Measurements from ENCODE around the gene CD96. TPM values are rescaled to one million over a fixed set of nuclear protein-coding genes. Genes with fewer than 3 reads are reported as not detected.
"Not testable (repeated sequence)": the region's sequence is repeated elsewhere in the genome, so short reads cannot be mapped to it uniquely, and the experiment has no call there.

The CD96 gene
- total RNA-seq: not detected in 2 replicates

- DNase-seq (ENCODE audit: extremely low read depth, low read depth, low spot score): no peak
Measured at GRCh38 chr3:111541911-111542483, at the start of gene CD96. Gene CD96, plus strand, starts transcription at chr3:111542197. Its CDS starts 52 bp downstream, at chr3:111542249.

GRCh38 chr3:111493276-111493675 lies 48.7 kb upstream of the CD96 start:
- no peak for DNase-seq (ENCODE audit: extremely low read depth, low read depth, low spot score)

GRCh38 chr3:111496894-111497559 lies 45.0 kb upstream of the CD96 start:
- DNase-seq (ENCODE audit: extremely low read depth, low read depth, low spot score): no peak

- no peak for DNase-seq (ENCODE audit: extremely low read depth, low read depth, low spot score)
Measured at GRCh38 chr3:111498022-111498421, 44.0 kb upstream of the CD96 start.

- DNase-seq (ENCODE audit: extremely low read depth, low read depth, low spot score): no peak
Measured at GRCh38 chr3:111506435-111506834, 35.6 kb upstream of the CD96 start.

- DNase-seq (ENCODE audit: extremely low read depth, low read depth, low spot score): no peak
Measured at GRCh38 chr3:111509308-111509707, 32.7 kb upstream of the CD96 start.

- no peak for DNase-seq (ENCODE audit: extremely low read depth, low read depth, low spot score)
Measured at GRCh38 chr3:111517801-111518200, 24.2 kb upstream of the CD96 start.

- no peak for DNase-seq (ENCODE audit: extremely low read depth, low read depth, low spot score)
Measured at GRCh38 chr3:111519178-111519855, 22.7 kb upstream of the CD96 start.

GRCh38 chr3:111521891-111522290 lies 20.1 kb upstream of the CD96 start:
- no peak for DNase-seq (ENCODE audit: extremely low read depth, low read depth, low spot score)

GRCh38 chr3:111524486-111524885 lies 17.5 kb upstream of the CD96 start:
- DNase-seq (ENCODE audit: extremely low read depth, low read depth, low spot score): not testable (repeated sequence)

GRCh38 chr3:111531446-111531845 lies 10.6 kb upstream of the CD96 start:
- DNase-seq (ENCODE audit: extremely low read depth, low read depth, low spot score): no peak

- no peak for DNase-seq (ENCODE audit: extremely low read depth, low read depth, low spot score)
Measured at GRCh38 chr3:111534701-111535100, 7.3 kb upstream of the CD96 start.

GRCh38 chr3:111538111-111538510 lies 3.9 kb upstream of the CD96 start:
- DNase-seq (ENCODE audit: extremely low read depth, low read depth, low spot score): no peak

- no peak for DNase-seq (ENCODE audit: extremely low read depth, low read depth, low spot score)
Measured at GRCh38 chr3:111538681-111539083, 3.3 kb upstream of the CD96 start.

- no peak for DNase-seq (ENCODE audit: extremely low read depth, low read depth, low spot score)
Measured at GRCh38 chr3:111539351-111540331, 2.4 kb upstream of the CD96 start.

- DNase-seq (ENCODE audit: extremely low read depth, low read depth, low spot score): no peak
Measured at GRCh38 chr3:111541391-111541790, 606 bp upstream of the CD96 start.

GRCh38 chr3:111542611-111543300 lies 759 bp downstream of the CD96 start:
- DNase-seq (ENCODE audit: extremely low read depth, low read depth, low spot score): no peak

GRCh38 chr3:111545349-111545748 lies 3.4 kb downstream of the CD96 start:
- no peak for DNase-seq (ENCODE audit: extremely low read depth, low read depth, low spot score)

GRCh38 chr3:111547631-111548030 lies 5.6 kb downstream of the CD96 start:
- DNase-seq (ENCODE audit: extremely low read depth, low read depth, low spot score): no peak

GRCh38 chr3:111548092-111548491 lies 6.1 kb downstream of the CD96 start:
- DNase-seq (ENCODE audit: extremely low read depth, low read depth, low spot score): no peak

All from glomerular endothelial cell (primary cell).